NT2/D1 (cell line): ENCODE results near the gene TDRD7.

ENCODE experiments used
- SUZ12 ChIP-seq: IDR thresholded peaks from 2 replicates; pipeline ENCODE4 v1.6.1; 2011; ENCODE audit not compliant: insufficient read length, insufficient read depth; ENCODE audit errors: extremely low read depth
- YY1 ChIP-seq: IDR thresholded peaks from 2 replicates; pipeline ENCODE4 v1.6.1; 2011; ENCODE audit not compliant: insufficient read length, insufficient read depth
- ZNF274 ChIP-seq: IDR thresholded peaks from 2 replicates; pipeline ENCODE4 v1.6.1; 2011; ENCODE audit warnings: mild to moderate bottlenecking, low read depth, low read length

- TF ChIP-seq ZNF274 (no peak), YY1 (no peak), SUZ12 (no peak)
Observed at GRCh38 chr9:97535771-97536170, 123.9 kb downstream of the TDRD7 start.
